ENCODE results near the gene PRRC2A.
"Not testable (repeated sequence)": the region's sequence is repeated elsewhere in the genome, so short reads cannot be mapped to it uniquely, and the experiment has no call there.

PRRC2A gene

DNA sequence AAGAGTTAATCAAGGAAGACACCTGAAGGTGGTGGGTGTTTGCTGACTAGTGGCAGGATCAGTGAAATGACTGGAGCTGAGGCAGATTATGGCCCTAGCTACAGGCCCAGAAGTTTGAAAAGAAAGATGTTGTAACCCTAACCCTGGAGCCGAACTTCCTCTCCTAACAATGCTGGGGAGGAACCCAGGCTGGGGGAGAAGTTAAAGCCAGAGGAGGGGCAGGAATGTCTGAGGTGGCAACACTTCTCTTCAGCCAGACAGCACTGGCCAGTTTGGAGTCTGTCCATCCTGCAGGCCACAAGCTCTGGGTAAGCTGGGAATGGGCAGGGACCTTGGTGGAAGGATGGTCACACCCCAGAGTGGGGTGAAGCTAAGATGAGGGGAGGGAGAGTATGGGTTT lies 34.5 kb upstream of the PRRC2A start, which contains the start of gene LST1:
Gene LST1, plus strand, starts transcription at position 270 of the 400 bp plus-strand sequence. CDS start 1,023 bp downstream, outside the sequence.
- no peak for DNase-seq (ENCODE audit: low read depth)

DNA sequence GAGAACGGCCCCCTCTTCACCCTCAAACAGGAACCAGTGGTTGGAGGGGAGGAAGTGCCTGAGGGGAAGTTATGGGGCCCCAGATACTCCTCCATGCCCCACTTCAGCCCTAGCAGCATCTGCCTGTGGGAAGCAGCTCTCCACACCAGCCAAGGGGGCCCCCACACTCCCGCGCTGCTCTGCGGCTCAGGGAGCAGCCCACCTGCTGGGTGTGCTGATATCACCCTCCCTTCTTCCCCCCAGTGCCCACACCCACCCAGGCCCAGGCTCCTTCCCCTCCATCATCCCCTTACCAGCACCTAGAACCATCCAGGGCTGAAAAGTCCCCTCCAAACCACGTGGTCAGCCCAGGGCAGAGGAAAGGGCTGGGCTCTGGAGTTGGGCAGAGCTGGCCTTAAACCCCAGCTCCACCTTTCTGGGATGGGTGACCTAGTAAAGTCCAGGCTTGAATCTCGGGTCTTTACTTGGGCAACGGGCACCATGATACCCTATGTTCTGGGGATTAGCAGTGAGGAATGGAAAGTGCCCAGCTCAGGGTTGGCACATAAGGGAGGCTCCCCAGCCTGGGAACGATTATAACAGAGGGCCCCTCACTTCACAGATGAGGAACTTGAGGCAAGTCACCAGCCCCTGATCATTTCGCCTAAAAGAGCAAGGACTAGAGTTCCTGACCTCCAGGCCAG lies 33.8 kb upstream of the PRRC2A start:
- no peak for DNase-seq (ENCODE audit: low read depth)

DNA sequence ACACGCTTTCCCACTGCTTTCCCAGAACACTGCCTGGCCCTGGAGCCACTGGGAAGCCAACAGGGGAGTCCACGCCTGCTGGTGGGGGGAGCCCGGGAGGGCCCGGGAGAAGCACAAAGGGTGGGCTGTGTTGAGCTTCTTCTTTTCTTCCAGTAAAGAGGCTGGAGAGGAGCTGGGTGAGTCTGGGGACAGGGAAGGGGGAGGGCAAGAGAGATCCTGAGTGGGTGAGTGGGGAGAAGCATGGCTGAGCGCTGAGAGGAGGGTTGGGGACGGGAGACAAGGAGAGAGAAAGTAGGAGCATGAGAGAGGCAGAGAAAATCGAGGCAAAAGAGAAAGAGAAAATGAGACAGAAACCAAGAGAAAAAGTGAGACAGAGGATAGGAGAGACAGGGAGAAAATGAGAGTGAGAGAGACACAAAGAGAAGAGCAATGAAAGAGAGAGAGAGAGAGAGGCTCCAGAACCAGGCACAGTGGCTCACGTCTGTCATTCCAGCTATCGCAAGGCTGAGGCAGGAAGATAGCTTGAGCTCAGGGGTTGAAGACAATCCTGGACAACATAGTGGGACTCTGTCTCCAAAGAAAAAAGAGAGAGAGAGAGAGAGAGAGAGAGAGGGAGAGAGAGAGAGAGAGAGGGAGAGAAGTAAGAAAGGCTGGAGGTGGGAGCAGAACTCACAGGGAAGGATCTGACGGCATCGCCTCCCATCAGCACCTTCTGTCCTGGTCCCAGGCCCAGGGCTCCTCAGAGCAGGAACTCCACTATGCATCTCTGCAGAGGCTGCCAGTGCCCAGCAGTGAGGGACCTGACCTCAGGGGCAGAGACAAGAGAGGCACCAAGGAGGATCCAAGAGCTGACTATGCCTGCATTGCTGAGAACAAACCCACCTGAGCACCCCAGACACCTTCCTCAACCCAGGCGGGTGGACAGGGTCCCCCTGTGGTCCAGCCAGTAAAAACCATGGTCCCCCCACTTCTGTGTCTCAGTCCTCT lies 32.4 kb upstream of the PRRC2A start:
- DNase-seq (ENCODE audit: low read depth): no peak

DNA sequence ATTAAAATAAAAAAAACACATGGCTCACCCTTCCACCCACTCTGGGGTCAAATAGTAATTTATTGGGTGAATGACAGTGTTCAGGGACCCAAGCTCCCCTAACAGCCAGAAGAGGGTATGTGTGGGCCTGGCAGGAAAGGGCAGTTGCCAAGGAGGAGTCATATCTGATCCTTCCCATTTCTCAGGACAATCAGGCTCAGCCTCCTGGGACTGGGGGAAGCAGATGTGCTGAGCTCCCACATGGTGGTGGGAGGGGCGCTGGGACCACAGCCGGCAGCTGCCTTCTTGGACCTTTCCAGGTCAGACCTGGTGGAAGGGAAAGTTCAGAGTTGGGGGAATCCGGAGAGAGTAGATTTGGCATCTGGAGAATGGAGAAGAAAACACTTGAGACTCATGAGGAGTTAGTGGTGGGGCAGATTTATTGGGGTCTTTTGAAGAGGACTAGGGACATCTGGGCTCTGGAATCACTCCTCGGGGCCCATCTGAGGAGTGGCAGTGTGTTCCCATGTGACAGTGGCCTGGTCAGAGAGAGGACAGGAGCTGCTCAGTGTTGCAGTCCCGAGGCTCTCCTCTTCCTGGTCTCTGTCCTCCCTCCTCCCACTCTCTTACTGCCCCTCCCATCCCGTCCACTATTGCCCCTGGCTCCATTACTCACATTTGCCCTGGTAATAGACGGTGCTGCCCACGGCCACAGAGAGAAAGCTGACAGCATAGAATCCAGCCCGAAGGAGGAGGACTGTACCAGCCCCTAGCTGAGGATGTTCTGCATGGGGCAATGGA lies 31.5 kb upstream of the PRRC2A start:
- no peak for DNase-seq (ENCODE audit: low read depth)

DNA sequence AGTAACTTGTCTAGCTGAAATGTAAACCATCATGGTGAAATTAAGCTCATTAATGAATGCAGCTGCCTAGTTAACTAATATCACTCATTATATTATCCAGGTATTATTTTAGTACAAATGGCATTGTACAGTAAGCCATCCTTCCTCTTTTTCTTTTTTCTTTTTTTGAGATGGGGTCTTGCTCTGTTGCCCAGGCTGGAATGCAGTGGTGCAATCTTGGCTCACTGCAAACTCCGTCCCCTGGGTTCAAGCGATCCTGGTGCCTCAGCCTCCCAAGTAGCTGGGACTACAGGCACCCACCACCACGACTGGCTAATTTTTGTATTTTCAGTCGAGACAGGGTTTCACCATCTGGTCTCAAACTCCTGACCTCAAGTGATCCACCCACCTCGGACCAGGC lies 29.8 kb upstream of the PRRC2A start:
- DNase-seq (ENCODE audit: low read depth): not testable (repeated sequence)

DNA sequence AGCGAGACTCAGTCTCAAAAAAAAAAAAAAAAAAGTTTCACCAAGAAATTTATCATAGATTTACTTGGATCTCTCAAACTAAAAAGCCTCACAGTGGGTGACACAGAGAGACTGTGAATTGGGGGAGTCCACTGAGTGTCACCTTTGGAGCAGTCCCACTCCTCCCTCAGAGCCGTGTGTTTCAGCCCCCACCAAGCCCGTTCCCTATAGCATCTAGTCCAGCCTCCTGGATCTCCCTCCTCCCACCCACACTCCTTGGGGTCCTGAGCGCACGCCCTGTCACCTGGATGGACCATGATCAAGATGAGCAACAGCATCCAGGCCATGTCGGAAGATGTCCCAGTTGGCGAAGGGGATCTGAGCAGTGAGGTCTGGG lies 28.1 kb upstream of the PRRC2A start:
- DNase-seq (ENCODE audit: low read depth): no peak

DNA sequence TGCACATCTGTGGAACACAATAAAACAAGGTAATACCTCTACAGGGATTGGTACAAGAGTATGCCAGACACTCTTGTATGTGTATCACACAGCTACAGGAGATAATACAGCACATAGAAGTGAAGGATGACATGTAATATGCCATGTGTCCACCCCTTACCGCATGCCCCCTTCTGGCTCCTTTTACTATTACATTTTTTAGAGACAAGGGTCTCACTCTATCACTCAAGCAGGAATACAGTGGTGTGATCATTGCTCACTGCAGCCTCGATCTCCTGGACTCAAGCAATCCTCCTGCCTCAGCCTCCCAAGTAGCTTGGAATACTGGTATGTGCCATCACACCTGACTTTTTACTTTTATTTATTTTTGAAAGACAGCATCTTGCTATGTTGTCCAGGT lies 23.5 kb upstream of the PRRC2A start:
- no peak for DNase-seq (ENCODE audit: low read depth)

DNA sequence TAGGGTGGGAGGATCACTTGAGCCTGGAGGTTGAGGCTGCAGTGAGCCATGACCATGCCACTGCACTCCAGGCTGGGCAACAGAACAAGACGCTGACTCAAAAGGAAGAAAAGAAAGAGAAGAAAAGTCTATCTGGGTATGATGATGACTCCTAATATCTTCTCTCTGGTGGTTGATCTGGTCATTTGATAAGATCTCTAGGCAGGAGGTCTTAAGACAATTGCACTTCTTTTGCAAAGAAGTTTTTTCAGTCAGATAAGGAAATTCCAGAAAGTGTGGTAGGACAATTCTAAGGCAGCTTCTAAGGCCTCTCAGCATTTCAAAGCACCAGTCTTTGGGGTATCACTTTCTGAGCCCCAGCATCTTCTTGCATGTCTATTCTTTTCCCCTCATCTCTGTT lies 13.2 kb upstream of the PRRC2A start:
- DNase-seq (ENCODE audit: low read depth): no peak

DNA sequence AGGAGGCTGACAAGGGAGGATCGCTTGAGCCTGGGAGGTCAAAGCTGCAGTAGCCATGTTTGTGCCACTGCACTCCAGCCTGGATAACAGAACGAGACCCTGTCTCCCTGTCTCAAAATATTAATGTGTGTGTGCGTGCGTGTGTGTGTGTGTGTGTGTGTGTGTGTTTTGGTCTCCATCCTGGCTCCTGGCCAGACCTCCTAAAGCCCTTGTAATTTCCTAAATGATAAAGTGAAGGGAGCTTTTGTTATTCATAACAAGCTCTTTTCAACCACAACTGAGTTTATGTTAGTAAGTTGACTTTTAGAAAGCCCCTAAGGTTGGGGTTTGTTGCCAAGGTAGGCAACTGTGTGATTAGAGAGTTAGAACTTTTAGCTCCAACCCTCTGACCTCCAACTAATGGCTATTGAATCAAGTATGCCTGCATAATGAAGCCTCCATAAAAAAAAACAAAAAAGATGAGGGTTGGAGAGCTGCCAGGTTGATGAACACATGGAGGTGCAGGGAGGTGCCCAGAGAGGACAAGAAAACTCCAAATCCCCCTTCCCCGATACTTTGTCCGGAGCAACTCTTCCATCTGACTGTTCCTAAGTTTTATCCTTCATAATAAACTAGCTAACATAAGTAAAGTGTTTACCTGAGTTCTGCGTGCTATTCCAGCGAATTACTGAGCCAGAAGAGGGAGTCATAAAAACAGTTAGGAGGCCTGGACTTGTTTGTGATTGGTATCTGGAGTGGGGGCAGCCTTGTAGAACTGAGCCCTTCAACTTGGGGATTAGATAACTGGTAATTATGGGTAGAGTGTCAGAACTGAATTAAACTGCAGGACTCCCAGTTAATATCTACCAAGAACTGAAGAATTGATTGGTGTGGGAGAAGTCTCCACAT lies 10.8 kb upstream of the PRRC2A start:
- no peak for DNase-seq (ENCODE audit: low read depth)

DNA sequence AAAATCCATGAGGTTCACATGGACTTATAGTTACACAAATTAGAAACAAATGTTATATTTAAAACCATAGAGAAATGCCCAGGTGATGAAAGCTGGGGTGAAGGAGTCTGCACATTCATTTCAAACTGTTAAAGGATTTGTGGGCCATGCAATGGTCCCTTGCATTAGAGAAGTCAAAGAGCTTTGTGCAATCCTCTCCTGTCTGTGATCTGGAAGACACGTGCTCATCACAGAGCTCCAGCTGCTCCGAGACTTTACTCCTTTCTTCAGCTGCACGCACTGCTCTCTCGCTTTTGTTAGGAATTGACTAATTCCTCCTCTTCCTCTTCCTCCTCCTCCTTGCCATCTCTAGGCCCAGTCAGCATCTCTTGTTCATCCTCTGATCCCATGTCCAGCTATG lies 9.5 kb upstream of the PRRC2A start:
- DNase-seq (ENCODE audit: low read depth): no peak

DNA sequence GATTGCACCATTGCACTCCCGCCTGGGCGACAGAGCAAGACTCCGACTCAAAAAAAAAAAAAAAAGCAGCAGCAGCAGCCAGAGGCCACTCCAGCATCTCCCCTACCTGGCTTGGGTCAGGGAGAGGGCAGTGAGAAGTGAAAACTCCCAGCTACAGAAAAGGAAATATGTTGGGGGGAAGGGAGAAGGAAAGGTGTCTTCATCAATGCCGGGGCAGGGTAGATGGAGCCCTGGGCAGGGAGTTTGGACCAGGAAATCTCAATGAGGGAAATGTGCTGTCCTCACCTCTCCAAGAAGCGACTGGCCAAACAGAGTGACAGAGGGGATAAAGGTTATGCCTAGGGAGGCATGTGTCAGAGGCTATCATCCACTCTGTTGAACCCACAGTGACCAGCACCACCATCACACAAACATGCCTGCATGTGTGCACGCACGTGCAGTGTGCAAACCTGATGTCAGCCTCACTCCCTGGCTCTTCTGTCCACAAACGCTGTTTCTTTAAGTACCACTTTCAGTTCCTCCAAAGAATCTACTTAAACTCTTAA lies 6.4 kb upstream of the PRRC2A start:
- no peak for DNase-seq (ENCODE audit: low read depth)

DNA sequence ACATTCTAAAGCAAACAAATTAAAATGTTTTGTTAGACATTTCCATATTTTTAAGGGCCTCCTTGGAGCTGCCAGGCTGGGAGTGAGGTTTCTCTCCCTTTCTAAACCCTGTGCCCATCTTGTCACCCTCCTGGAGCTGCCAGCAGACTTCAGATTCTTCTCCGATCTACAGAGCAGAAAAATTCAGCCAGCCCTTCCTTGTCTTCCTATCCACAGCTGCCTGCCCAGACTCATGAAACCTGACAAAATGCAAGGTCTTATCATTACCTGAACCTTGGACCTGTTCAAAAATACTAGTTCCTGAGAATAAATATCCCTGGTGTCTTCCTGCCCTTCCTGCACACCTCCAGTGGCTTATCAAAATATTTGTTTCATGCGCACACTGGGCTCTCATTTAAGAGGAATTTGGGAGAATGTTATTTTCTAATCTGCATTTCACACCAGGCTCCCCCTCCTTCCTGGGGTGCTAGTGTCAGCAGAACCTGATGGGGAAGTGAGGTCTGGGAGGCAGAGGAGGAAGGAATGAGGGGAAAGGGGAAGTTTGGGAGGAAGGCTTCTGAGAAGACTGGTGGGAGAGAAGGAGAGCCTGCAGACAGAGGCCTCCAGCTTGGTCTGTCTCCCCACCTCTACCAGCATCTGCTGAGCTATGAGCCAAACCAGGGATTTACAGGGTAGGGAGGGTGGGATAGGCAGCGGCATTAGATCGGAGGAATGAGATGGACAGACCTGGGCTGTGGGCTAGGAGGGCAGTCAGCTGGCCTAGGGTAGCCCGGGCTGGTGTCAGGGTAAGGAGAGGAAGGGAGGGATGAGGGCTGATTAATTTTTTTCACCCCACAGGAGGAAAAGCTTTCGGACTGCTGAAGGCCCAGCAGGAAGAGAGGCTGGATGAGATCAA lies 5.6 kb upstream of the PRRC2A start, which contains the start of gene AIF1:
Gene AIF1, plus strand, starts transcription at position 551 of the 895 bp plus-strand sequence. Its CDS starts 96 bp downstream, at position 647.
- DNase-seq (ENCODE audit: low read depth): no peak

DNA sequence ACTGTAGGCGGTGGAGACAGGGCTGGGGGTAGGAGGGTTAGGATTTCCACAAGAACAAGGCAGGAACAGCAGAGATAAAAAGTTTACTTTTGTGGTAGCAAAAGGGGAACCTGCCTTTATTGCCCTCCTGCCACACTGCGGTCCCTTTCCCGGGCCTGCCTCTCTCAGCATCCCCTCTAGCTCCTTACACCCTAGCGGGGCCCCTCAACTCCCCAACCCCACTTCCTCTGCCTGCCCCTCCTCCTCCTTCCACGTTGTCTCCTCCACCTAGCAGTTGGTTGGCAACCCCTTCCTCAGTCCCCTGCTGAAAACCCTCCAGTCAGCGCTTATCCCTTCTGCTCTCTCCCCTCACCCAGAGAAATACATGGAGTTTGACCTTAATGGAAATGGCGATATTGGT lies 4.8 kb upstream of the PRRC2A start:
- no peak for DNase-seq (ENCODE audit: low read depth)

DNA sequence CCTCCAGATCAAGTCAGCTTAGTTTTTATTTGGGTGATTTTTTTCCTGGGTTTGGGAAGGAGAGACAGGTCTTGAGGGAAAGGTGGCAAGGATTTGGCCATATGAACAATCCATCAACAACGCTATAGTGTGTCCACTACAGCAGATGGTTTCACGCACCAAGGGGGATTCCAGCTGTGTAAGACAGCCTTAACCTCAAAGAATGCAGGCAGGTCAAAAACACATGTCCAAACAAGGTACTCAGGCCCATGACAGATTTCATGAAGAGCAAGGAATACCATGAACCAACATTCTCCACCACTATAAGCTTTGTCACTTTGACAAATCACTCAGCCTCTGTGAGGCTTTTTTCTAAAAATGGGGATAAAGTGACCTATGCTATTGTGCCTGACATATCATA lies 3.5 kb upstream of the PRRC2A start:
- no peak for DNase-seq (ENCODE audit: low read depth)

DNA sequence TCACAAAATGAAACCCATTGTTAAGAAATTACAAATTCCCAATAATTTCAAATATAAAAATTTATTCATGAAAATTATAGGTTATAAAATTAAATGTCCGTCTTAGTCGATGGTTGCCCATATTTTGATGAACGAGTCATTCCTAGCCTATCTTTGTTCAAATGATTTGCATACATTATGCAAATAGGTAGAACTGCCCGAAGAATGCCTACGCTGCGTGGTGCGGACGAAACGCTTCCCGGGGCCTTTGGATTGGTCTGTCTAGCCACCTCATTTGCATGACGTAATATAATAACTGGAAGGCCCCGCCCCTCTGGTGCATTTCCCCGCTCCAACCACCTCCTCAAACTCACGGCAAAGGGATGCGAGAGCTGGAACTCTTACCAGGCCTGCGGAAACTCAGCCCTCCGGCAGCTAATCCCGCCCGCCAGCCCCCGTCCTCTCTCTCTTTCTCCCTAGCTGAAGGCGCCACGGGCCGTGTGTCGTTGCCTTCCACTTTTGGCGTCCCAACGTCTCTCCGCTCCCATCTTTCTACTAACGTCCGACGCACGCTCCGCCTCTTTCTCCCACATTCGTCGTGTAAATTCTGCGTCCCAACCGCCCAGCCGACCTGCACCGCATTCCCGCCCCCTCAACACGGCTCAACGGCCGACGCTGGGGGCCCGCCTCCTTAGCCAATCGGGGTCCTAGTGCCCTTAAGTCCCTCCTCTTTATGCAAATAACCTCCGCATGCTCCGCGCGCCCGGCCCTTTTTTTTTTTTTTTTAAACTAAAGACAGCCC lies 520 bp upstream of the PRRC2A start:
- peak; percentile 96 for DNase-seq (ENCODE audit: low read depth)

DNA sequence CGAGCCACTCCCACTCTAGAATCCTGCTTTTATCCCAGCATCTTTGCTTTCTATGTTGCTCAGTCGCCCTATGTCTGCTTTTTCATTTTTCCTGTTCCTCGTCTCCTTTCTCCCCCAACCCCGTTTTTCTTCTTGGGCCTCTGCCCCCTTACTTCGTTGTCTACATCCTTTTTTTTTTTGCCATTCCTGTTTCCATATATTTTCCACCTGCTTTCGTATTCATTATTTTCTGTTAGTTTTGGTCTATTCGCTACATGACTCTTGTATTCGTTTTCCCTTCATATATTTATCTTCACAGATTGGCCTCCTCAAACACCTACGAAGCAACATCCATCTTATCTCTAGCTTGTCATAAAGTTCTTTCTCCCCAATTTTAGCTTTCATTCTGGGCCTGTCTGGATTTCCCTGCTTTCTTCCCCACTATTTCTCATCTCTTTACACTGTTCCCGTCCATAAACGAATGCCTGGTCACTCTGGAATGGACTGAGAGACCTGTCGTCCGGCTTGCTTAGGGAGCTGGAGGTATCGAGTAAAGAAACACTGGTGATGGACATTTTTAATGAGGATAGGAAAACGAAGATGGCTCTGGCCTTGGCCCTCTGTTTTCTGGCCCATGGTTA lies 915 bp downstream of the PRRC2A start:
- no peak for DNase-seq (ENCODE audit: low read depth)

DNA sequence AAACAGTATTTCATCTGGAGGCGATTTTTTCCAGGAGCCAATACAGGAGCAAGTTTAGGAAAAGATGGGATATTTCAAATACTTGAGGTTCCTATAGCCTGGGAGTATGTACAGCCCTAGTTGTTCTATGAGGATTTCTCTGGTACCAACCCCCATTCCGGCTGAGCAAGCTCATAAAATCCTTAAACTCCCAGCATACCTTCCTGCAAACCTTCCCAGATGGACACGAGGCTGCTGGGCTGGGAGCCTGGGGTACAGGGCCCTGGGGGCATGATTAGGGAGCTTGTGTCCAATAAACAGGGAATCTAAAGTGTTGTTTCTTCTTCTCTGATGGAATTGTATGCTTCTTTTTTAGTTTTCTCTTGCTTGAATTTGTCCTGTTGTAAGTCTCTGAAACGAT lies 1.5 kb downstream of the PRRC2A start:
- no peak for DNase-seq (ENCODE audit: low read depth)

DNA sequence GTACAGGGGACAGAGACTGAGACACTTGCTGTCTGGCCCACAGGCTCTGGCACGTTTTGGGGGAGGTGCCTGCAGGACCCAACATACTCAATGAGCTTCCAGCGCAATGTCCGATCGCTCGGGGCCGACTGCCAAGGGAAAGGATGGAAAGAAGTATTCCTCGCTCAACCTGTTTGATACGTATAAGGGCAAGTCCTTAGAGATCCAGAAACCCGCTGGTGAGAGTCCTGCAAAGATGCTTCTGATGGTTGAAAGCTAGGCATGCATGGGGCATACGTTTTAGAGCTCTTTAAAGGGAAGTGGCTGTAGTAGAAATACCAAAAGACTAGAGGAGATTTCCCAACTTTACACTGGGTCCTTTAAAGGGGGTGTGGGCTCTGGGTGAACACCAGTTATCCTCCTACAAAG lies 2.2 kb downstream of the PRRC2A start:
- no peak for DNase-seq (ENCODE audit: low read depth)

DNA sequence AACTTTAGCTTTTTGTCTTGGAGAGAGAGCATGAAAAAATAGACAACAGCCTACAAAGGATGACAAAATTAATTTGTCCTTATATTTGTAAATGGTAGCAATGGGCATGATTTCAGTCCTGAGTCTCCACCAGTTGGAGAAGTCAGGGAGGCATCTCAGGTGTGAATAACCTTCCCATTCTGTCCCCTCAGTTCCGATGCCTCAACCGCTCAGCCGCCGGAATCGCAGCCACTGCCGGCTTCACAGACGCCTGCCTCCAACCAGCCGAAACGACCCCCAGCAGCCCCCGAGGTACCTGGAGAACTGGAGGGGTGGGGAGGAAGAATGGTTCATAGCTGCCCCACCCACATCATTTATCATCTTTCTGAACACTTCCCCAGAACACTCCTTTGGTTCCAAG lies 3.6 kb downstream of the PRRC2A start:
- no peak for DNase-seq (ENCODE audit: low read depth)
